HEK293 (cell line): ENCODE data around the gene FANK1.

Source experiments
- EGR2 ChIP-seq: fragments of 450-650 bp; formaldehyde crosslinking; IDR thresholded peaks from 2 replicates; pipeline ENCODE4 v1.5.1; 2016; ENCODE audit warnings: low read depth, missing biosample characterization, missing genetic modification characterization
- HIC1 ChIP-seq: fragments of 450-650 bp; formaldehyde crosslinking; IDR thresholded peaks from 2 replicates; pipeline ENCODE4 v1.5.1; 2016; ENCODE audit warnings: missing biosample characterization, missing genetic modification characterization
- HOXC10 ChIP-seq: sonication (generic); formaldehyde crosslinking; IDR thresholded peaks from 2 replicates; pipeline ENCODE4 v1.8.1; 2023; ENCODE audit warnings: mild to moderate bottlenecking, missing genetic modification reagents
- TRIM28 ChIP-seq: IDR thresholded peaks from 2 replicates; pipeline ENCODE4 v1.6.1; 2011; ENCODE audit warnings: low read length, control low read depth, borderline replicate concordance
- TSHZ1 ChIP-seq: fragments of 450-650 bp; formaldehyde crosslinking; IDR thresholded peaks from 2 replicates; pipeline ENCODE4 v1.5.1; 2016; ENCODE audit warnings: missing biosample characterization, missing genetic modification characterization, borderline replicate concordance
- ZBTB1 ChIP-seq: fragments of 450-650 bp; formaldehyde crosslinking; IDR thresholded peaks from 2 replicates; pipeline ENCODE4 v1.5.1; 2016; ENCODE audit warnings: missing biosample characterization, missing genetic modification characterization
- ZBTB10 ChIP-seq: fragments of 450-650 bp; formaldehyde crosslinking; IDR thresholded peaks from 2 replicates; pipeline ENCODE4 v1.5.1; 2016; ENCODE audit warnings: missing biosample characterization, missing genetic modification characterization
- ZFP69B ChIP-seq: fragments of 450-650 bp; formaldehyde crosslinking; IDR thresholded peaks from 2 replicates; pipeline ENCODE4 v1.5.1; 2016; ENCODE audit warnings: missing biosample characterization, missing genetic modification characterization
- ZNF112 ChIP-seq: fragments of 450-650 bp; formaldehyde crosslinking; IDR thresholded peaks from 2 replicates; pipeline ENCODE4 v1.5.0; 2017; ENCODE audit warnings: missing biosample characterization, missing genetic modification characterization
- ZNF121 ChIP-seq: fragments of 450-650 bp; formaldehyde crosslinking; IDR thresholded peaks from 2 replicates; pipeline ENCODE4 v1.5.1; 2016; ENCODE audit warnings: missing biosample characterization, missing genetic modification characterization
- ZNF18 ChIP-seq: fragments of 450-650 bp; formaldehyde crosslinking; IDR thresholded peaks from 2 replicates; pipeline ENCODE4 v1.5.1; 2016; ENCODE audit warnings: missing biosample characterization, missing genetic modification characterization
- ZNF184 ChIP-seq: fragments of 450-650 bp; IDR thresholded peaks from 2 replicates; pipeline ENCODE4 v1.5.1; 2018; ENCODE audit warnings: missing biosample characterization, mild to moderate bottlenecking, missing genetic modification characterization
- ZNF239 ChIP-seq: fragments of 450-650 bp; formaldehyde crosslinking; IDR thresholded peaks from 2 replicates; pipeline ENCODE4 v1.5.1; 2016; ENCODE audit warnings: missing biosample characterization, missing genetic modification characterization
- ZNF324 ChIP-seq: fragments of 450-650 bp; formaldehyde crosslinking; IDR thresholded peaks from 2 replicates; pipeline ENCODE4 v1.5.1; 2016; ENCODE audit warnings: missing biosample characterization, missing genetic modification characterization
- ZNF624 ChIP-seq: fragments of 450-650 bp; formaldehyde crosslinking; IDR thresholded peaks from 2 replicates; pipeline ENCODE4 v1.5.1; 2017; ENCODE audit warnings: missing biosample characterization, missing genetic modification characterization
- ZNF747 ChIP-seq: fragments of 450-650 bp; formaldehyde crosslinking; IDR thresholded peaks from 2 replicates; pipeline ENCODE4 v1.5.1; 2016; ENCODE audit warnings: missing biosample characterization, missing genetic modification characterization
- ZNF768 ChIP-seq: fragments of 450-650 bp; formaldehyde crosslinking; IDR thresholded peaks from 2 replicates; pipeline ENCODE4 v1.5.1; 2018; ENCODE audit warnings: missing biosample characterization, mild to moderate bottlenecking, missing genetic modification characterization
- ZNF785 ChIP-seq: fragments of 450-650 bp; formaldehyde crosslinking; IDR thresholded peaks from 2 replicates; pipeline ENCODE4 v1.5.1; 2016; ENCODE audit warnings: missing biosample characterization, missing genetic modification characterization
- ZNF792 ChIP-seq: fragments of 450-650 bp; formaldehyde crosslinking; IDR thresholded peaks from 2 replicates; pipeline ENCODE4 v1.5.1; 2016; ENCODE audit warnings: missing biosample characterization, missing genetic modification characterization
- ZNF837 ChIP-seq: fragments of 450-650 bp; formaldehyde crosslinking; IDR thresholded peaks from 2 replicates; pipeline ENCODE4 v1.5.1; 2016; ENCODE audit warnings: missing biosample characterization, missing genetic modification characterization
- ZSCAN23 ChIP-seq: fragments of 450-650 bp; formaldehyde crosslinking; IDR thresholded peaks from 2 replicates; pipeline ENCODE4 v1.5.1; 2016; ENCODE audit warnings: missing biosample characterization, missing genetic modification characterization
- TF ChIP-seq, protein P1 (sequence below): fragments of 450-650 bp; formaldehyde crosslinking; IDR thresholded peaks from 2 replicates; pipeline ENCODE4 v1.5.1; 2016; ENCODE audit warnings: missing biosample characterization, missing genetic modification characterization, borderline replicate concordance

The FANK1 gene

DNA sequence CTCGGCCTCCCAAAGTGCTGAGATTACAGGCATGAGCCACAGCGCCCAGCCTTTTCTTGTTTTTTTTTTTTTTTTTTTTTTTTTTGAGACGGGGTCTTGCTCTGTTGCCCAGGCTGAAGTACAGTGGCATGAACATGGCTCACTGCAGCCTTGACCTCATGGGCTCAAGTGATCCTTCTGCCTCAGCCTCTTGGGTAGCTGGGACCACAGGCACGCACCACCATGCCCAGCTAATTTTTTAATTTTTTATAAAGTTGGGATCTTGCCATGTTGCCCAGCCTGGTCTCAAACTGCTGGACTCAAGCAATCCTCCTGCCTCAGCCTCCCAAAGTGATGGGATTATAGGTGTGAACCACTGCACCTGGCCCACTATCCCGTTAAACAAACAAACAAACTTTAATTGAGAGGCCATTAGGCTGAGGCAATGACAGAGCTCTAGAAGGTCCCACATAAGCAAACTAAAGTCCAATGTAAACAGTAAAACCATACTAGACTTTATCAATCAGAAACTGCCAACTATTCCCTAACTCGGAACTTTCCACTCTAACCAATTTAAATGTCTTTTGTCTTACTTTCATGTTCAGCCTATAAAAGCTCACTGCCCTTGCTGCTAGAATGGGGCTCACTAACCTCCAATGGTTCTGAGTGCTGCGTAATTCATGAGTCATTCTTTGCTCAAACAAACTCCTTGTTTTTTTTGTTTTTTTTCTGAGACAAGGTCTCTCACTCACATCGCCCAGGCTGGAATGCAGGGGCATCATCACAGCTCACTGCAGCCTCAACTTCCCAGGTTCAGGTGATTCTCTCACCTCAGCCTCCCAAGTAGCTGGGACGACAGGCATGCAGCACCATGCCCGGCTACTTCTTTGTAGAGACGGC lies 17.2 kb upstream of the FANK1 start (continued):
- TF ChIP-seq, protein P1, sequence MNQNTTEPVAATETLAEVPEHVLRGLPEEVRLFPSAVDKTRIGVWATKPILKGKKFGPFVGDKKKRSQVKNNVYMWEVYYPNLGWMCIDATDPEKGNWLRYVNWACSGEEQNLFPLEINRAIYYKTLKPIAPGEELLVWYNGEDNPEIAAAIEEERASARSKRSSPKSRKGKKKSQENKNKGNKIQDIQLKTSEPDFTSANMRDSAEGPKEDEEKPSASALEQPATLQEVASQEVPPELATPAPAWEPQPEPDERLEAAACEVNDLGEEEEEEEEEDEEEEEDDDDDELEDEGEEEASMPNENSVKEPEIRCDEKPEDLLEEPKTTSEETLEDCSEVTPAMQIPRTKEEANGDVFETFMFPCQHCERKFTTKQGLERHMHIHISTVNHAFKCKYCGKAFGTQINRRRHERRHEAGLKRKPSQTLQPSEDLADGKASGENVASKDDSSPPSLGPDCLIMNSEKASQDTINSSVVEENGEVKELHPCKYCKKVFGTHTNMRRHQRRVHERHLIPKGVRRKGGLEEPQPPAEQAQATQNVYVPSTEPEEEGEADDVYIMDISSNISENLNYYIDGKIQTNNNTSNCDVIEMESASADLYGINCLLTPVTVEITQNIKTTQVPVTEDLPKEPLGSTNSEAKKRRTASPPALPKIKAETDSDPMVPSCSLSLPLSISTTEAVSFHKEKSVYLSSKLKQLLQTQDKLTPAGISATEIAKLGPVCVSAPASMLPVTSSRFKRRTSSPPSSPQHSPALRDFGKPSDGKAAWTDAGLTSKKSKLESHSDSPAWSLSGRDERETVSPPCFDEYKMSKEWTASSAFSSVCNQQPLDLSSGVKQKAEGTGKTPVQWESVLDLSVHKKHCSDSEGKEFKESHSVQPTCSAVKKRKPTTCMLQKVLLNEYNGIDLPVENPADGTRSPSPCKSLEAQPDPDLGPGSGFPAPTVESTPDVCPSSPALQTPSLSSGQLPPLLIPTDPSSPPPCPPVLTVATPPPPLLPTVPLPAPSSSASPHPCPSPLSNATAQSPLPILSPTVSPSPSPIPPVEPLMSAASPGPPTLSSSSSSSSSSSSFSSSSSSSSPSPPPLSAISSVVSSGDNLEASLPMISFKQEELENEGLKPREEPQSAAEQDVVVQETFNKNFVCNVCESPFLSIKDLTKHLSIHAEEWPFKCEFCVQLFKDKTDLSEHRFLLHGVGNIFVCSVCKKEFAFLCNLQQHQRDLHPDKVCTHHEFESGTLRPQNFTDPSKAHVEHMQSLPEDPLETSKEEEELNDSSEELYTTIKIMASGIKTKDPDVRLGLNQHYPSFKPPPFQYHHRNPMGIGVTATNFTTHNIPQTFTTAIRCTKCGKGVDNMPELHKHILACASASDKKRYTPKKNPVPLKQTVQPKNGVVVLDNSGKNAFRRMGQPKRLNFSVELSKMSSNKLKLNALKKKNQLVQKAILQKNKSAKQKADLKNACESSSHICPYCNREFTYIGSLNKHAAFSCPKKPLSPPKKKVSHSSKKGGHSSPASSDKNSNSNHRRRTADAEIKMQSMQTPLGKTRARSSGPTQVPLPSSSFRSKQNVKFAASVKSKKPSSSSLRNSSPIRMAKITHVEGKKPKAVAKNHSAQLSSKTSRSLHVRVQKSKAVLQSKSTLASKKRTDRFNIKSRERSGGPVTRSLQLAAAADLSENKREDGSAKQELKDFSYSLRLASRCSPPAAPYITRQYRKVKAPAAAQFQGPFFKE (tag by site-specific recombination): no peak
- TF ChIP-seq ZFP69B (tag by site-specific recombination) (0 out of 2 replicates have a peak, but pooled peaks have one; percentile 31), ZNF112 (tag by site-specific recombination) (no peak), TSHZ1 (tag by site-specific recombination) (no peak), ZNF239 (tag by site-specific recombination) (no peak), HIC1 (tag by site-specific recombination) (peak; percentile 60; the same call in 1 of the 2 replicates), ZNF184 (peak; percentile 12; the same call in 1 of the 2 replicates), ZBTB10 (no peak), ZNF837 (tag by site-specific recombination) (no peak), ZNF768 (tag by site-specific recombination) (no peak), TRIM28 (no peak), ZNF18 (tag by site-specific recombination) (peak; percentile 83), ZSCAN23 (tag by site-specific recombination) (no peak), ZNF324 (tag by site-specific recombination) (peak; percentile 22; the same call in 1 of the 2 replicates), ZNF624 (no peak), ZNF792 (tag by site-specific recombination) (no peak), ZNF785 (tag by site-specific recombination) (no peak), EGR2 (no peak), ZBTB1 (tag by site-specific recombination) (no peak), ZNF121 (tag by site-specific recombination) (peak; percentile 90), ZNF747 (no peak), HOXC10 (CRISPR knock-in tag) (no peak)
